Uterus (tissue), 2 donors: ENCODE measurements around the gene EFNA4.

ENCODE experiments used
- CTCF ChIP-seq, 4 experiments: fragments of 200-600 bp in 2 of 4; fragments of 450-650 bp in 2 of 4; sonication (generic) in 2 of 4; IDR thresholded peaks; one replicate each; pipeline ENCODE4 v1.5.1; 2016 to 2019; ENCODE audit warnings: antibody characterized with exemption in 4 of 4, mild to moderate bottlenecking in 2 of 4, moderate library complexity in 1 of 4
- POLR2A ChIP-seq, 2 donors: fragments of 450-650 bp; IDR thresholded peaks; one replicate each; pipeline ENCODE4 v1.6.1; 2016; ENCODE audit warnings: antibody characterized with exemption in 2 of 2, mild to moderate bottlenecking in 1 of 2, moderate library complexity in 1 of 2

- no peak for TF ChIP-seq POLR2A (IDR thresholded peaks at IDR 0.05)
- TF ChIP-seq CTCF (IDR thresholded peaks at IDR 0.05), result no peak
These were observed 22.1 kb downstream of the EFNA4 start for GRCh38 chr1:155085504-155086127.
